ENCODE data around the gene PABPC1L. TPM values are rescaled to one million over a fixed set of nuclear protein-coding genes. Genes with fewer than 3 reads are reported as not detected.
"Not testable (repeated sequence)": the region's sequence is repeated elsewhere in the genome, so short reads cannot be mapped to it uniquely, and the experiment has no call there.

The PABPC1L gene
- 10 to 100 TPM; 14.4 to 22.4 (median 16.6) TPM for total RNA-seq (2021; fragmentation: NEBNext Ultra II Directional; extraction: Animal tissue kit (Norgen Biotek cat#: 25700))
- long read RNA-seq, partial matches to known transcripts, result 1 of 4 reads
- long read RNA-seq, other reads (novel, unspliced or antisense), result 3 of 4 reads

DNA sequence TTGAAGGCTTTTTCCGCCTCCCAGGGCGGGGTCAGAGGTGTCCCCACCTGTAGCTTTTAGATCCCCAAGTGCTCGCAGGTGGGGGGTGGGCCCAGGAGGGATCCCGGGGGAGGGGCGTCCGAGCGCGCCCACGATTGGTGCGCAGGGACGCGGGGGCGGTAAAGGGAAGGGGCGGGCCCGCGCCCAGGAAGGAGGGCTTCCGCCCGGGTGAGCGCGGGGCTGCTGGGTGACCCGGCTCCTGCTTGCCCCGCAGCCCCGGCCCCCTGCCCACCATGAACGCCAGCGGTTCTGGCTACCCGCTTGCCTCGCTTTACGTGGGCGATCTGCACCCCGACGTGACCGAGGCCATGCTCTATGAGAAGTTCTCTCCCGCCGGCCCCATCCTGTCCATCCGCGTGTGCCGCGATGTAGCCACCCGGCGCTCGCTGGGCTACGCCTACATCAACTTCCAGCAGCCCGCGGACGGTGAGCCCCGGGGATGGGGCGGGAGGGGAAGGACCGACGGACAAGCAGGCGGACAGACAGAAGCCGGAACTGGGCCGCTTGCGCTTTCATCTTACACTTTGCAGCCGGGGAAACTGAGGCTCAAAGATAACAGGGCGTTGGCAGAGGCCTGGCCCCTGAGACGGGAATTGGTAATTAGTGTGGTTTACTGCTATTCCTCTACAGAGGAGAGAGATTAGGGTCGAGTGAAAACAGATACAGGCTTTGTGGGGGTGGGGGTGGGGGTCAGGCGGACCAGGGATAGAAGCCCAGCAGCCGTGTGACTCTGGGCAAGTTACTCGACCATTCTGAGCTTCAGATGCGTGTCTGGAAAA lies at the start of gene PABPC1L:
PABPC1L (plus strand) TSS at position 189 of the 818 bp plus-strand sequence; CDS start at position 273, 84 bp downstream.
- TF ChIP-seq, protein P1, sequence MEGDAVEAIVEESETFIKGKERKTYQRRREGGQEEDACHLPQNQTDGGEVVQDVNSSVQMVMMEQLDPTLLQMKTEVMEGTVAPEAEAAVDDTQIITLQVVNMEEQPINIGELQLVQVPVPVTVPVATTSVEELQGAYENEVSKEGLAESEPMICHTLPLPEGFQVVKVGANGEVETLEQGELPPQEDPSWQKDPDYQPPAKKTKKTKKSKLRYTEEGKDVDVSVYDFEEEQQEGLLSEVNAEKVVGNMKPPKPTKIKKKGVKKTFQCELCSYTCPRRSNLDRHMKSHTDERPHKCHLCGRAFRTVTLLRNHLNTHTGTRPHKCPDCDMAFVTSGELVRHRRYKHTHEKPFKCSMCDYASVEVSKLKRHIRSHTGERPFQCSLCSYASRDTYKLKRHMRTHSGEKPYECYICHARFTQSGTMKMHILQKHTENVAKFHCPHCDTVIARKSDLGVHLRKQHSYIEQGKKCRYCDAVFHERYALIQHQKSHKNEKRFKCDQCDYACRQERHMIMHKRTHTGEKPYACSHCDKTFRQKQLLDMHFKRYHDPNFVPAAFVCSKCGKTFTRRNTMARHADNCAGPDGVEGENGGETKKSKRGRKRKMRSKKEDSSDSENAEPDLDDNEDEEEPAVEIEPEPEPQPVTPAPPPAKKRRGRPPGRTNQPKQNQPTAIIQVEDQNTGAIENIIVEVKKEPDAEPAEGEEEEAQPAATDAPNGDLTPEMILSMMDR (IDR thresholded peaks at IDR 0.05), result no peak
- H3K4me3 Mint-ChIP-seq, result peak within 1 kb of the TSS; percentile 90
- DNase-seq, result peak; percentile 51
- H3K27ac Mint-ChIP-seq, result peak within 1 kb of the TSS; percentile 70
- no peaks in the 10 kb centered on the region for H3K9me3 Mint-ChIP-seq
- peaks cover 31% of the 10 kb centered on the region for H3K36me3 Mint-ChIP-seq (ENCODE audit: low read depth)
- H3K4me1 Mint-ChIP-seq (ENCODE audit: low read depth), result peaks cover 16% of the 10 kb centered on the region
- peaks cover 5% of the 10 kb centered on the region for H3K27me3 Mint-ChIP-seq (ENCODE audit: insufficient read depth)

DNA sequence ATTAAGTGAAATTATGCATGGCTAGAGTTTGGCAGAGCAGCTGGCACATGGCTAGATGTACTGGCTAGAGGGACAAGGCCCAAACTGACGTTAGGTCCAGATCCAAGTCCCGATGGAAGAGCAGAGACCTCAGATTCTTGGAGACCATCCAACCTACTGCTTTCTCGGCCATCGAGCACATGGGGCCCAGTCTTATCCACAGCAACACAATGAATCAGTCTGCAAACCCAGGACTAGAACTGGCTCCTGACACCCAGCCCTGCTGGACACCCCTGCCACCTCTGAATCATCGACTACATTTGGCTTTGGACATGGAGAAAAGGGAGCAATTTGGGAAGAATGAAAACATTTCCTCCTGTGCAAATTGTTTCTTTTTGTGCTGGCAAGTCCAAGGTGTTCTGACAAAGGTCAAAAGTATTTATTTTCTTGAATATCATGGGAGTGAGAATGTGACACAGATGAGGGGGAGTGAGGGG lies 48.3 kb upstream of the PABPC1L start:
- Mint-ChIP-seq H3K27me3 (ENCODE audit: insufficient read depth) (peaks cover 17% of the 10 kb centered on the region), H3K4me1 (ENCODE audit: low read depth) (peaks cover 15% of the 10 kb centered on the region), H3K4me3 (peak overlapping the region; percentile 12; the same call in 1 of the 2 replicates), H3K36me3 (ENCODE audit: low read depth) (no peaks in the 10 kb centered on the region), H3K9me3 (no peaks in the 10 kb centered on the region; the same call in 1 of the 2 replicates), H3K27ac (peak overlapping the region; percentile 46; the same call in 1 of the 2 replicates)
- DNase-seq, result peak; percentile 70
- TF ChIP-seq, protein P1 (IDR thresholded peaks at IDR 0.05), result no peak

DNA sequence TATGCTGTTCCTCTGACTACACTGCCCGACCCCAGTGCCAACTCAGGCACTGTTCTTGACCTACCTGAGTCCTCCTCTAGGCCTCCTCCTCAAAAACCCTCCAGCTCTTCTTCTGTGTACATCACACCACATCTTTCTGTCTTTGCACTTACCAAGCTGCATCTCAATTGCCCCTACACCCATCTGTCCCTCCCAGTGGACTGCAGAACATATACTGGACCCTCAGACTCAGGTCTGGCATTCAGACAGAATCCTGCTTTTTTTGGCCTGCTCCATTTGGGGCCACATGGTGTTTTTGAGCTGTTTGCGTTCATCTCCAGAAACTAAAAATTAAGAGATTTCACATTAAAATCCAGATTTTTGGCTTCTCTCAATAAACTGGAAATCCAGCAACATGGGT lies 47.6 kb upstream of the PABPC1L start:
- Mint-ChIP-seq H3K27me3 (ENCODE audit: insufficient read depth) (peaks cover 14% of the 10 kb centered on the region), H3K4me1 (ENCODE audit: low read depth) (peaks cover 22% of the 10 kb centered on the region), H3K36me3 (ENCODE audit: low read depth) (no peaks in the 10 kb centered on the region), H3K27ac (peak overlapping the region; percentile 25; the same call in 1 of the 2 replicates), H3K4me3 (no peak overlapping the region), H3K9me3 (no peaks in the 10 kb centered on the region)
- TF ChIP-seq, protein P1 (IDR thresholded peaks at IDR 0.05), result no peak
- no peak for DNase-seq

DNA sequence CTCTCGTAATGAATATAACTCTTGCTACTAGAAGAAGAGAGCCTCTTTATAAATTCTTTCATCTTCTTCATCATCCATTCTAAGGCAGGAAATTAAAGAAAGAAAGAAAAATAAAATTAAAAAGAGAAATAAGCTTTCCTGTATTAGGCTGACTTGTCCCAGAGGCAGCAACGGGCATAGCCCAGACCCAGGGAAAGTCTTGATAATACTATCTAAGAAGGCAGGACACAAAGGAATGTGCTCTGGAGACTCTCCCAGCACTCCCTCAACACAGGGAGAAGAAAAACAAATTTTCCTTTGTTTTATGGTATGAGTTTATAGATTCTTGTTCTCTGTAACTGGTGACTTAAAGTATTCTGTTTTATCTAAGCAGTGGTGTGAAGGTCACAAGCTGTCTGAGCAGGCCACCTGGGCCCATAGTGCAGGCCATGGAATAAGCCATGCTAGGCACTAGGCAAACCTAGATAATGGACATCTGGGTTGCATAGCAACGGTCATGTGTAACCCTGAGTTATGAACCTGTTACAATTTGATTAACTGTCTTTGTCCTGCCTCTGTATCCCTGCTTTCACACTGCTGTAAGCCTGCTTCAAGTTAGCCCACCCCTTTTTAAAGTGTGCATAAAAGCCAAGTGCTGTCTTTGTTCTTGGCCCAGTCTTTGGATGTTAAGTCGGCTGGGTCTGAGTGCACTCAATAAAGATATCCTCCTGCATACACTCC lies 46.3 kb upstream of the PABPC1L start:
- peaks cover 29% of the 10 kb centered on the region for H3K4me1 Mint-ChIP-seq (ENCODE audit: low read depth)
- H3K36me3 Mint-ChIP-seq (ENCODE audit: low read depth); H3K27ac Mint-ChIP-seq; DNase-seq; H3K4me3 Mint-ChIP-seq; H3K9me3 Mint-ChIP-seq; H3K27me3 Mint-ChIP-seq (ENCODE audit: insufficient read depth): not testable (repeated sequence)

DNA sequence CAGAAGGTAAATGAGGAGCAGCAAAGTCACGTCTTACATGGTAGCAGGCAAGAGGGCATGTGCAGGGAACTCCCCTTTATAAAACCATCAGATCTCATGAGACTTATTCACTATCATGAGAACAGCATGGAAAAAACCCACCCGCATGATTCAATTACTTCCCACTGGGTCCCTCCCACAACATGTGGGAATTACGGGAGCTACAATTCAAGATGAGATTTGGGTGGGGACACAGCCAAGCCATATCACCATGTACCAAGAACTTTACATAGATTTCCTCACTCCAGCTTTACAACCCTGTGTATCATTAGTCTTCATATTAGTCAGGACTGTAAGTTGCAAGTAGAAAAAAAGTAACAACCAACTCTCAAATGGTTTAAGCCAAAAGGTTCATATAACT lies 45.4 kb upstream of the PABPC1L start:
- not testable (repeated sequence) for H3K9me3 Mint-ChIP-seq; H3K27me3 Mint-ChIP-seq (ENCODE audit: insufficient read depth); H3K27ac Mint-ChIP-seq

DNA sequence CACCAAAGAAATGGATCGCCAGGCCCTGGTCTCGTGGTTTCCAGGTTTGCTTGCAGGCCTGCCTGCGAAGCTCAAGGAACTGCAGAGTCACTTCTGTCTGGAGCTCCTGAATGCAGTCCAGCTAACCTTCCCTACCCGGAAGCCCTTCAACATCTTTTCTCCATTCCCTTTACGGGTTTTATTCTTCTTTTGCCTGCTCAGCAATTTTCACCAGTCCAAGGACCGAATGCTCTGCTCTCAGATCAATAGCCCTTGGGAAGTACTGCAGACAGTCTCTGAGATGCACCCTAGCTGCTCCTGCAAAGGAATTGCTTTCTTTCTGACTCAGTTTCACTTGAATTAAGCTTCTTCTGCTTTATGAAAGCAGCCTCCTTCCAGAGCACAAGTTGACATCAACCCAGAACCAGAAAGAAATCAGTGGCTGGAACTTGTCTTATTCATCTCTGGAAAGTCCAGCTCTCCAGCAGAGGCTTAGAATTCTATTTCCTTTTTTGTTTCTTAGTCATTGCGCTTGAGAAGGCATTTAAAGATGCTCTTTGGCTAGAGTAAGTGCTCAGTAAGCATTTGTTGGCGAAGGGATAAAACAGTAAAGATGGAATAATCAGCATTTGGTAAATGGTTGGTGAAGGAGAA lies 43.0 kb upstream of the PABPC1L start:
- DNase-seq, result no peak

More for the DNA sequence above, 45.4 kb upstream of the PABPC1L start:
- peaks cover 29% of the 10 kb centered on the region for H3K4me1 Mint-ChIP-seq (ENCODE audit: low read depth)
- not testable (repeated sequence) for H3K4me3 Mint-ChIP-seq; H3K36me3 Mint-ChIP-seq (ENCODE audit: low read depth); DNase-seq

More for the DNA sequence above, 43.0 kb upstream of the PABPC1L start:
- H3K27me3 Mint-ChIP-seq (ENCODE audit: insufficient read depth), result peaks cover 9% of the 10 kb centered on the region
- no peaks in the 10 kb centered on the region for H3K36me3 Mint-ChIP-seq (ENCODE audit: low read depth)
- TF ChIP-seq, protein P1 (IDR thresholded peaks at IDR 0.05), result no peak
- H3K4me1 Mint-ChIP-seq (ENCODE audit: low read depth), result peaks cover 22% of the 10 kb centered on the region
- no peaks in the 10 kb centered on the region for H3K9me3 Mint-ChIP-seq
- H3K27ac Mint-ChIP-seq, result no peak overlapping the region
- H3K4me3 Mint-ChIP-seq, result peak overlapping the region; percentile 50

Data from HFFc6 (cell line).